ENCODE data around the gene LRFN4.

- TF ChIP-seq CHD1 (IDR thresholded peaks at IDR 0.05; ENCODE audit: low read depth, low read length) (no peak), CTCF (IDR thresholded peaks at IDR 0.05; ENCODE audit: control extremely low read depth in 1 of 3, insufficient read depth in 1 of 3, low read depth in 1 of 3, low read length in 3 of 3) (no peak), HDAC6 (IDR thresholded peaks at IDR 0.05; ENCODE audit: low read depth, low read length) (no peak), POLR2AphosphoS5 (IDR thresholded peaks at IDR 0.05; ENCODE audit: low read depth, low read length) (no peak), RFX5 (IDR thresholded peaks at IDR 0.05; ENCODE audit: borderline replicate concordance, low read depth, low read length) (no peak), YY1 (IDR thresholded peaks at IDR 0.05; ENCODE audit: low read depth, low read length) (no peak), CHD2 (IDR thresholded peaks at IDR 0.05; ENCODE audit: low read length) (no peak)
These were observed 53.2 kb downstream of the LRFN4 start for GRCh38 chr11:66910016-66910415.

Data from H1 (cell line).